HG03354 (cell line): ENCODE measurements around the gene COL4A1.
"Not testable (repeated sequence)": the region's sequence is repeated elsewhere in the genome, so short reads cannot be mapped to it uniquely, and the experiment has no call there.

ENCODE experiments used
- ATAC-seq: cut with Tn5 transposase; IDR thresholded peaks from one replicate; pipeline ENCODE4 v1.9.1; 2021; ENCODE audit warnings: mild to moderate bottlenecking; ENCODE audit not compliant: unreplicated experiment, poor library complexity, severe bottlenecking

Gene COL4A1

GRCh38 chr13:110112379-110112778 is 194.6 kb downstream of the COL4A1 start:
- not testable (repeated sequence) for ATAC-seq

GRCh38 chr13:110110783-110111182 is 196.2 kb downstream of the COL4A1 start:
- ATAC-seq, result no peak

GRCh38 chr13:110109910-110110309 is 197.0 kb downstream of the COL4A1 start:
- no peak for ATAC-seq

- no peak for ATAC-seq
These were observed 197.7 kb downstream of the COL4A1 start for GRCh38 chr13:110109140-110109783.

GRCh38 chr13:110108348-110109139 is 198.4 kb downstream of the COL4A1 start:
- no peak for ATAC-seq

GRCh38 chr13:110107568-110108347 is 199.2 kb downstream of the COL4A1 start:
- ATAC-seq, result no peak

- ATAC-seq, result no peak
These were observed 200.2 kb downstream of the COL4A1 start for GRCh38 chr13:110106726-110107125.

- no peak for ATAC-seq
These were observed 201.8 kb downstream of the COL4A1 start for GRCh38 chr13:110105136-110105535.

GRCh38 chr13:110103534-110103933 is 203.4 kb downstream of the COL4A1 start:
- ATAC-seq, result no peak

GRCh38 chr13:110103026-110103425 is 203.9 kb downstream of the COL4A1 start:
- ATAC-seq, result no peak

GRCh38 chr13:110102053-110102452 is 204.9 kb downstream of the COL4A1 start:
- ATAC-seq, result no peak

GRCh38 chr13:110099922-110100321 is 207.0 kb downstream of the COL4A1 start:
- ATAC-seq, result no peak
